ENCODE data around the gene TUBGCP5.

TUBGCP5 gene

DNA sequence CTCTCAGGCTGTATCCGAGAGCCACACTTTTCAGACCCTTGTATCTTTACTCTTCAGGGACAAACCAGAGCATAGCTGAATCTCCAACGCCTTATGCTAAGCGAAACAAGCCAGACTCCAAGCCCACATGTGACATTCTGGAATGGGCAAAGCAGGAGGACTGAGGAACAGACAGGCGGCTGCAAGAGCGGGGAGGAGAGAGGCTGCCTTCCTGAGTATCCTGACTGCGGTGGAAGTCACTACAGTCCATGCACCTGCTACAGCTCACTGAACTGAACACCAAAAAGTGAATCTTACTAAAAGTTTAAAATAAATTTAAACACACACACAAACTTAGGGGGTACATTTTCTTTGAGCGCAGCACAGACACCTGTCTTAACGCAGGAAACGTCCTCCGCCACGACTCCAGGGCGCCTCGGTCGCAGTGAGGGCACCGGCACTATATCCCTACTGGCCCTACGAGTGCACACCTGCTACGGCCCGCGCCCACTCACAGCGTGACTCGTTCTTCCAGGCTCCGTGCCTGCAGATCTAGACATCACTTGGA lies 60.6 kb downstream of the TUBGCP5 start:
- no peak for DNase-seq (ENCODE audit: low spot score)

DNA sequence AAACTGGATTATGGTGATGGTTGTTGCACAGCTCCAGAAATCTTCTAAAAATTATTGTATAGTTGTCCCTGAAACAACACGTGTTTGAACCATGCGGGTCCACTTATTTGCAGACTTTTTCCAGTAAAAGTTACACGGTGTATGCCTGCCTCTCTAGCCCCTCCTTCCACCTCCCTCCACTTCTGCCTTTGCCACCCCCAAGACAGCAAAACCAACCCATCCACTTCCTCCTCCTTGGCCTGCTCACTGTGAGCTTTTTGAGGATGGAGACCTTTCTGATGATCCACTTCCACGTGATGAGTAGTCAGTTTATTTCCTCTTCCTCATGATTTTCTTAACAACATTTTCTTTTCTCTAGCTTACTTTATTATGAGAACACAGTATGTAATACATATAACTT lies 64.6 kb downstream of the TUBGCP5 start:
- no peak for DNase-seq (ENCODE audit: low spot score)

DNA sequence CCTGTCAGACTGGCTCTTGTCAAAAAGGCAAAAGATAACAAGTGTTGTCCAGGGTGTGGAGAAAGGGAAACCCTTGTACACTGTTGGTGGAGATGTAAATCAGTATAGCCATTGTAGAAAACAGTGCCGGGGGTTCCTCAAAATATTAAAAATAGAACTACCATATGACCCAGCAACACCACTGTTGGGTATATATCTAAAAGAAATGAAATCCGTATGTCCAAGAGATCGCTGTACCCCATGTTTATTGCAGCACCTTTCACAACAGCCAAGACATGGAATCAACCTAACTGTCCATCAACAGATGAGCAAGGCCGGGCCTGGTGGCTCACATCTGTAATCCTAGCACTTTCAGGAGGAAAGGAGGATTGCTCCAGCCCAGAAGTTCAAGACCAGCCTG lies 65.4 kb downstream of the TUBGCP5 start:
- no peak for DNase-seq (ENCODE audit: low spot score)

DNA sequence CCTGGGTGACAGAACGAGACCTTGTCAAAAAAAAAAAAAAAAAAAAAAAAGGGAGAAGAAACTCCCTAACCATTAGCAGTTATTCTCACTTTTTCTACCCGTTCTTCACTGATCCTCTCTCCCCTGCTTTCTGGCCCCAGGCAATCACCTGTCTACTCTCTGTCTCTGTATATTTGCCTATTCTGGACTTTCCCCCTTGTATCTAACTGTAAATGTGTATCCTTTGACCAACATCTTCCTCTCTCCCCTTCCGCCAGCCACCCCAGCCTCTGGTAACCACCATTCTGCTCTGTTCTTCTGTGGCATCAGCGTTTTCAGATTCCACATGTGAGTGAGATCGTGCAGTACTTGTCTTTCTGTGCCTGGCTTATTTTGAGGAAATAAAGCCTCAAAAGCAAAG lies 66.1 kb downstream of the TUBGCP5 start:
- DNase-seq (ENCODE audit: low spot score): no peak

DNA sequence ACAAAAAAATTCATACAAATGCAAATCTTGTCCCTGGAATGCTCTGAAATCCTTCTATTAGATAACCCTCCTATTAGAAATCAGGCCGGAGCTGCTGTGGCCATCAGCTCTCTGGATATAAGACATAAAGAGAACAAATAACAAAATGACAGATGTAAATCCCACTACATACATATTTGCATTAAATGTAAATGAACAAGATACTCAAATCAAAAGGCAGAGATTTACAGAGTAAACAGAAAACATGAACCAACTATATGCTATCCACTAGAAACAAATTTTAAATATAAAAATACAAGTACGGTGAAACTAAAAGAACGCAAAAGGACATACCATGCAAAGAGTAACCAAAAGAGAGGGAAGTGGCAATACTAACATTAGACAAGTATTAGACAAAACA lies 69.9 kb downstream of the TUBGCP5 start:
- no peak for DNase-seq (ENCODE audit: low spot score)

DNA sequence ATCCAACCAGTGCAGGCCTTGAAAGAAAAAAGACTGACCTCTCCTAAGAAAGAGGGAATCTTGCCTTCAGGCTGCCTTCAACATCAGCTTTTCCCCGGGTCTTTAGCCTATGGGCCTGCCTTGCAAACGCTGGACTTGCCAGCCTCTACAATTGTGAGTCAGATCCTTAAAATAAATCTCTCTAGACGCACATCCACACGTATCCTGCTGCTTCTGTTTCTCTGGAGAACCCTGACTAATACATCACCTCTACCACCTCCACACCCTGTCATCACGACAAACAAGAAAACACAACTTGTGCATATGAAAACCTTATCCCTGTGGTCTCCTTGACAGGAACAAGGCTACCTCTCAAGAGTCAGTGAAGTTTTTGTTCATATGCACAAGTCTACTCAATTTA lies 71.0 kb downstream of the TUBGCP5 start:
- peak; percentile 82 for DNase-seq (ENCODE audit: low spot score)

DNA sequence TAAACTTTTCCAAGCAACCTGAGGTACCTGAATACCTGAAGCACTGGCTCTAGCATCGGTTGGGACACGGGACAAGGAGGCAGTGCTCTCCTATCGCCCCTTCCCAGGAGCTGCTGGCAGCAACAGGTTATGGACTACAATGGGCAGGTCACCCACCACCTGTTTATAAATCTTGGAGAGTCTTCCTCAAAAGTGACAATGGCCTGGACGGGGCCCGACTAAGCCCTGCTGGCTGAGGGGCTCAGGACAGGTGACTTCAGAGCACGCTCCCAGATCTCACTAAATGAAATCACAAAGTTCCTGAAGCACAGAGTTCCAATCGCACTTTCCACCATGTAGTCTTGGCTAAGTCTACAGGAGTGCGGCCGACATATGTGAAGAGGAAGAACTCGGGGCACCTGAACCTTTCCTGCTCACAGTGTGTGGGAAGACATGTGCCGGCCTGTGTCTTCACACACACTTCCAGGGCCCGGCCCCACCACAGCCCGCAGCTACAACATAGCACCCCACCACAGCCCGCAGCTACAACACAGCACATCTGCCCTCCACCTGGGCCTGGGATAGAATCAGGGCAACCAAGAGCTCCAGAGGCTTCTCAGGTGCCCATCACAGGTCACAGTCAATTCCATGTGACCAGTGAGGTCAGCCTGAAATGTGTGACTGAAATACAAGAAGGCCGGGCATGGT lies 72.1 kb downstream of the TUBGCP5 start:
- no peak for DNase-seq (ENCODE audit: low spot score)

DNA sequence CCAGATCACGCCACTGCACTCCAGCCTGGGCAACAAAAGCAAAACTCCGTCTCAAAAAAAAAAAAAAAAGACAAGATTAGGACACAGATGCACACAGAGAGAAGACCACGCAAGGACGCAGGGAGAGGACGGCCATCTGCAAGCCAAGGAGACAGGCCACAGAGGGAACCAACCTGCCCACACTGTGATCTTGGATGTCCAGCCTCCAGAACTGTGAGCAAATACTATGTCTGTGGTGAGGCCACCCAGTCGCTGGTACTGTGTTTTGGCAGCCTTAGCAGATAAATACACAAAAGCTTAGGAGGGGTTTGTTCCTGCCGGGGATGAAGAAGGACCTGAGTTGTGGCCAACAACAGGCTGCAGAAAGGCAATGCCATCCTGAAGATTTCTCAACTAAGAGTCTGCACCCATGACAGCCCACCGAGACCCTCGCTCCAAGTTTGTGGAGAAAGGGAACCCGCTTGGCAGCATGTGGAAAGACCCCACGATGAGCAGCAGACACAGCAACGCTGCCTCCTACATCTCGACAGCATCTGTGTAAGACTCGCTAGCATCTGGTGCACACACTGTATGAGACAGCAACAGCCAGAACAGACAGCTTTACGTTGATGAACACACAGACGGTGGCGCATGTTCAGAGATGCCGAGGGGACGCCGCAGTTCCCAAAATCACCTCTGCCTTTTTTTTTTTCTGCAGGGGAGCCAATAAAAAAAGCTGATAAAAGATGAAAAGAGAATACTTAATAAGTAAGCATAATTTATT lies 72.9 kb downstream of the TUBGCP5 start:
- DNase-seq (ENCODE audit: low spot score): no peak

DNA sequence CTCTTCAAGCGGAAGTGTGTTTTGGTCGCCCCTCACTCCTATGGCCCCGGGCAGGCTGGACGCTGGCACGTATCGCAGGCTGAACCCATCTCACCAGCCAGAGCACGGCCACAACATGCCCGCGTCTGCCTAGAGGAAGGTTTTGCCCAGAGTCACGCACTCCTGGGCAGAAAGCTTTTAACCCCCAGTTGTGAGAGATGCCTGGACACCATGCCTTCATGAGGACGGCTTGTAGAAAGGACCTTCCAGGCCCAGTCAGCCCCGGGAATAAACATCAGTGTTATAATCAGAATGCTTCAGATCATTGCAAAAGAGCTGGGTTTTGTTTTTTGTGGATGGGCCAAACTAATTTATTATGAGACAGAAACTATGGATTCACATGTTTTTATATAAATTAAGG lies 75.7 kb downstream of the TUBGCP5 start:
- no peak for DNase-seq (ENCODE audit: low spot score)

DNA sequence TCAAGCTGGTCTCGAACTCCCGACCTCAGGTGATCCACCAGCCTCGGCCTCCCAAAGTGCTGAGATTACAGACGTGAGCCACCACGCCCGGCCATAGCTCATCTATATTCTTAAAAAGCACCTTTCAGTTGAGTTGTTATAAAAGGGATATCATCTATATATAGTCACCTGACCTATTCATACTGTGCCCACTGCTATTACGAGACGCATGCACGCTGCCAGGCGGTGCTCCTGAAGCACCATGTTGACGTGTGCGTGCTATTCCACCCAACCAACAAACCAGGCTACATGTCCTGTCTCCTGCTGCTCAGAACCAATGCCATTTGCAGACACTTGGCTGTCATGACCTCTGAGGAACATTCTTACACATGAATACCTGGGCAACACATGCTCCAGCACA lies 76.8 kb downstream of the TUBGCP5 start:
- DNase-seq (ENCODE audit: low spot score): no peak

DNA sequence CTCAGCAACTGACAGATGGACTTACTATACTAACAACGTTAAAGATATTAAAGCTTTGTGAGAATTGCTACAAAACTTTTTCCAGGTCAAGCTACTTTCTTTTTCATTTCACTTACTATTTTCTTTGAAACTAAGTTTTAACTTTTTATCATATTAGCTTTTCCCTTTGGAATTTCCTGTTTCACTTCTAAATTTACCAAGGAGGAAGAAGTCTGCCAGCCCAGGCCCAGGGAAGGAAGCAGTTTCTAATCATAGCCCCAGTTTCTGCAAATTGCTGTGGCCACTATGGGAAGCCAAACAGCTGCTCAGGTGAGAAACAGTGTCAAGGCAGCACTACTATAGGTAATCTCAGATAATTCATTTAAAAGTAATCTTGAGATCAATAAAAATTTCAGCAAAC lies 77.6 kb downstream of the TUBGCP5 start:
- peak; percentile 38 for DNase-seq (ENCODE audit: low spot score)

DNA sequence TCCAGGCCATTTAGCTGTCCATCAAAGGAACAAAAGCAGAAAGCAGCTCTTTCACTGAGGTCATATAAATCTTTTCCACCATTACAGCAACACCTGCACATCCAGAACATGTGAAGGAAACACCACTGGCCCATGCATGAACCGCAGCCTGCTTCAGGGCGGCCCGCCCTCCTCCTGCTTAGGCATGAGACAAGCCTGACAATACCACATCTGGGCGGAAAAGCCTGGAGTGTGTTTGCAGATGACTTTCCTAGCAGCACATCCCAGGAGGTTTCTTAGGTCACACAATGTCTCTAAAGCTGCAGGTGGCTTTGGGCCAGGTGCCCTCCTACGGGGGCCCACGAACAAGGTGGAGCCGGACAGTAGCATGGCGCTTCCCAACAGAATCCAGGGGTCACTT lies 78.8 kb downstream of the TUBGCP5 start:
- DNase-seq (ENCODE audit: low spot score): no peak

DNA sequence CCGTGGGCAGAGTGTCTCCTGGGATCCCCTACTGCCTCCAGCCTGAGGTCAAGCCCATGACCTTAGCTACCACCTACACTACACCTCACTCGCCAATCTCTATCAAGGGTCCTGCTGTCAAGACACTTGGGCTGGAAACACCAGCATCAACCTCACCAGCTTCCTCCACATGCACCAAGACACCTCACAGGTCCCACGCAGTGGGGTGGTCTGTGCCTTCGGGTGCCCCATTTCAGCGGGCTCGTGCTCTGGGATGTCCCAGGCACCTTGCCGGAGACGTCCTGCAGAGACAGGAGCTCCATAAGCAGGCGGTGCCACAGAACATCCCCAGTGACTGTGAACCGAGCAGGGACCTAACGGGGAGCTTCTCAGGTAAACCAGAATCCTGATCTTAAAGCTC lies 79.2 kb downstream of the TUBGCP5 start:
- no peak for DNase-seq (ENCODE audit: low spot score)

DNA sequence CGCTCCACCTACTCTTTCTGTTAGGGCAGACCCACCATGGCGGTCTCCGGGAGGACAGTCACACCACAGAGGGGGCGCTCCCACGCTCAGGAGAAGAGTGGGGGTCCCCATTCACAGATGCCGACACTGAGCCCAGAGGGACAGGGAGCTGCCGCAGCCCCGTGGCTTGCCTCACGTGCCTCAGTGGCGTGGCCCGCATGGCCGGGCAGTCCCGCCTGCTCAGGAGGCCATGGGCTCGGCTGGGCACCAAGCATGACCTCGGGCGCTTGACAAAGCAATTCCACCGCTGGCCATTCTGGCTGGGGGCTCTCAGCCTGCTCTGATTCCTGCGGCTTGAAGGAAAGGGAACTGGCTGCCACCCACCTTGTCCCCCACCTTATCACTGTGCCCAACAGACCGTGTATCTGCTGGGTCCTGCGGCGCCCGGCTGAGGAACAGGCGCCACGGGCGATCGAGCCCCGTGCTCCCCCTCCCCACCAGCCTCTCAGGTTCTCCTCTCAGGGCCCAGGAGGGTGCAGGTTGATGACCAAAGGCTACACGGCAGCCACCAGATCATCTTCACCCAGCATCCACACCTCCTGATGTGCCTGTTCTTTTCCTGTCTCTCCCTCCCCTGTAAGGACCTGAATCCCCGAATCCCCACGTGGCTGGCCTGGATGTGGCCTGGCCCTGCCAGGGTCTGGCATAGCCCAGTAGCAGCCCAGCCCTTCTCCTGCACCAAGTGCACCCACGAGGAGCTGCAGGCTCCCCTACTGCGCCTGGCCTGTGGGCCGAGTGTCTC lies 79.9 kb downstream of the TUBGCP5 start:
- DNase-seq (ENCODE audit: low spot score): no peak

DNA sequence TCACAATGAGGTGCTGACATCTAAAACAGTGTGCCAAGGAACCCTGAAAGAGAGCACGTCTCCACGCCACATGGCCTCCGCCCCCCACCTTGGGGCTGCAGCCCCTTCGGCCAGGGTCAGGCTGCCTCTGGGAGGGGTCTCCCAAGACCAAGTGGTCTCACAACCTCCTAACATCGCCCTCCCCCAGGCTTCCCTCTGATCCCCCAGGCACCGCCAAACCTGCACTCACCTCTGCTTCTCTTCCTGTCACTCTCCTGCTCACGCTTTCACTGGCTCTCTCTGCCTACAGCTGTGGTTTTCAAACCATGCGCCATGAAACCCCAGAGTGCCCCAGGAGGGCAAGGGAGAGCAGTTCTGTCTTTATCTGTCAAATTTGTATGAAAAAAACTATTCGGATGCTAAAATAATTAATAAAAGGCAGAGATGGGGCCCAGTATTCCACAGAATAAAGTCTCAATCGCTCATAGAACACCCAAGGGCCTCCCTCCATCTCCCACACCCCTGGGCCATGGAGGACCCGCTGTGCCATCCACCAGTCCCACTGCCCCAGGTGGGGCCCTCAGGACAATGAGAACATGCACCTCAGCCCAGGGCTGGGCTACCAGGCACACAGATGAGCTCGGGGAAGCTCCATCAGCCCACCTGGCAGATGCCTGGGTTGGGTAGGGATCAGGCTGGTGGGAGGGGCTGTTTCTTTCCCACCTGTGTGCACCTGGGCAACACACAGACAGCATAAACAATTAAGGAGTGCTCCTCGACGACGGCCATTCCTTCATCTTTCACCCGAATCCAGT lies 80.7 kb downstream of the TUBGCP5 start:
- DNase-seq (ENCODE audit: low spot score): no peak

DNA sequence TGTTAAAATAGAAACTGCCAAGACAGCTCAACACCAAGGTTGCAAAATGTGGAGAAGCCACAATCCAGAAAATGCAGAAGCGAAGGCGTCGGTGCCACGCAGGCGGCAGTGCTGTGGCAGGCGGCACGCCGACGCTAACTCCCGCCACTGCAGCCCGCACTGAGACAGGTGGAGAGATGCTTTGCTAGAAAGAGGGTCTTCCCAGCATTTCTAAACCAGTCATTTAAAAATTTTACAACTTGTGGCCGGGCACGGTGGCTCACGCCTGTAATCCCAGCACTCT lies 82.5 kb downstream of the TUBGCP5 start:
- DNase-seq (ENCODE audit: low spot score): no peak

DNA sequence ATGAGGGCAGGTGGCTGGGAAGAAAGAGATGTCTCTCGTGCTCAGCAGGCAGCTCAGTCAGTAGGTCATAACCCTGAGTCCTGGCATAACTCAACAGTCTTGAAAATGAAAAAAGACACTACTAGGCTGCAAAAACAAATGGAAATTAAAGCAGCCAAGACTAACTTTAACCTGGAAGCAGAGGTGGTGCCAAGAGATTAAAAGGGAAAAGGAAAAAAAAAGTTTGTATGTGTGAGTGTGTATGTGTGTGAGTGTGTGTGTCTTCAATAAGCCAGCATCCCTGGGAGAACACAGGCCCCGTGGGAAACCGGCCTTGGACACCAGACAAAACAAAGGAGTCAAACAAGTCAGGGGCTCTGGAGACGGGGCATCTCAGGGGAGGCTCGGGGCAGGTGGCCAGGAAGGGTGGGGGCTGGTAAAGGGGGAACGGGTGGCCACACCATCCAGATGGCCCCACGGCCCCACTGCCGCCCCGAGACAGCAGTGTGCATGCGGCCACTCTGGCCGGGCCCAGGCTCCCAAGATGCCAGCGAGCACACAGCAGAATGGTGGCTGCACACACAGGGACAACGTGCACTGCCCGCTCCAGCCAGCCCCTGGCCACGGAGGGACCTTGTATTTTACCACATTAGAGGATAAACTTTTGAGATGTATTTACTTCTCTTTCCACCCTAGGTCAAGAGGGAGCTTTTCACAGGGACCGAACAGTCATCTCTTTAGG lies 83.0 kb downstream of the TUBGCP5 start:
- no peak for DNase-seq (ENCODE audit: low spot score)

DNA sequence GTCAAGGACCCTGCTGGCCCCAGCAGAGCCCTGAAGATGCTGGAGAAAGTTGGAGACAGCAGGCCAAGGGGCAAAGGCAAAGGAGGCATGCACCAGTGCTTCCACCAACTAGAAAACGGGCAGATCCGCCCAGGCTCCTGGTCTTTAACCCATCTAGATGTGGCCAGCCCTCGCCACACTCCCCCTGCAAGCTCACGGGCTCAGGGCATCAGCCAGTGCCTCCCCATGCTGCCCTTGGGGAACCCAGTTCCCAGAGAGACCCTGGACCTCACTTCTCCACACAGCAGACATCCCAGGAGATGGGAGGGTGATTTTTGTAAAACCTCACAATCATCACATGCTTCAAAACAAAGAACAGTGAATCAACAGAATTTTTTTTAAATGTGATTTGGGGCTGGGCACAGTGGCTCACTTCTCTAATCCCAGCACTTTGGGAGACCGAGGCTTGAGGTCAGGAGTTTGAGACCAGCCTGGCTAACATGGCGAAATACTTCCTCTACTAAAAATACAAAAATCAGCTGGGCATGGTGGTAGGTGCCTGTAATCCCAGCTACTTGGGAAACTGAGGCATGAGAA lies 83.7 kb downstream of the TUBGCP5 start:
- no peak for DNase-seq (ENCODE audit: low spot score)

DNA sequence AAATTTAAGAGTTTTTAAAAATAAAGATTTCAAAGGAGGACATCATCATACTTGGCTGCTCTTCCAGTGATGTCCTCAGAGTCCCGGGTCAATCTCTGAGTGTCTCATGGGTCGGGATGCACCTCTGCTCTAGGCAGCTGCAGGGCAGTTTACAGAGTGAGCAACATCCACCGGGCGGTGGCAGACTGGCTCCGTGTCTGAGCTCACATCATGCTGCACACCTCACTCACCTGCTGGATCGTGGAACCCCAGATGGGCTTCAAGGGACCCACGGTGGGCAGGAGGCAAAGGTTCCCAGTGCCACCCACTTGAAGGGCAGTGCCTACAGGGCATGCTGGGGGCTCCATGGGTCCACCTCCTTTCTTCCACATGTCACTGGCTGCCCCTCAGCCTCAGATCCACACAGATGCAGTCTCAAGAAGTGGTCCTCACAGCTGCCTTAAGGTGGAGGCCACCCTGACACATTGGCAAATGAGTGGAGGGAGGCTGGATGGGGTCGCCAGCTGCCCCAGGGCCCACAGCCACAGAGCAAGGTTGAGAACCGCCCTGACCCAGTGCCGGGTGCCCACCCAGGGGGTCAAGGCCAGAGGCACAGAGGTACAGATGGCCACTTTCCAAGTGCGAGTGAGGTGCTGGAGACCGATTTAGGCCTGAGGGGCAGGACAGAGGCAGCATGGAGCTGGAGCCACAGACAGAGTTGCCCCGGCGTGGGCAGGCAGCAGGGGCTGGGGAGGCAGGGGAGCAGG lies 84.4 kb downstream of the TUBGCP5 start:
- DNase-seq (ENCODE audit: low spot score): no peak

DNA sequence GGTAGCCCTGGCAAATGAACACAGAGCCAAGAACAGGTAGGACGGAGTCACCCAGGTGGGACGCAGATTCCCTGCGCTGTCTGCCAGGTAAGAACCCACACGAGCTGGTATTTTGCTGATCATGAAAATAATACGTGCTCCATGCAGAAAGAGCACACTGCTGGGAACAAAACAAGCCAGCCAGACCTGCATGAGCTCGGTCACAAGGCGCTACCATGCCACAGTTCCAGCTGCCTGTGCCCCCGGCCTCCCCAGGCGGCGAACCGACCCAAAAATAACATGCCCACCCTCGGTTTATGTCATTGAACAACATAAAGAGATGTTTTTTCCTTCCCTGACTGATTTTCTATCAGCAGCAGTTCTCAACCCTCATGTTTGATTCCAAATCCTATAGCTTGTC lies 85.0 kb downstream of the TUBGCP5 start:
- DNase-seq (ENCODE audit: low spot score): no peak

Data from kidney tubule cell (primary cell).